NK-92 (cell line): ENCODE data around the gene RPL6.
"Not testable (repeated sequence)": the region's sequence is repeated elsewhere in the genome, so short reads cannot be mapped to it uniquely, and the experiment has no call there.

ENCODE experiments used
- DNase-seq: peaks from one replicate; lab custom pipeline; 2025; ENCODE audit not compliant: unreplicated experiment; lab: John Stamatoyannopoulos, UW

RPL6 gene

GRCh38 chr12:112419297-112420133 is 10.1 kb upstream of the RPL6 start:
- DNase-seq: no peak

DNA sequence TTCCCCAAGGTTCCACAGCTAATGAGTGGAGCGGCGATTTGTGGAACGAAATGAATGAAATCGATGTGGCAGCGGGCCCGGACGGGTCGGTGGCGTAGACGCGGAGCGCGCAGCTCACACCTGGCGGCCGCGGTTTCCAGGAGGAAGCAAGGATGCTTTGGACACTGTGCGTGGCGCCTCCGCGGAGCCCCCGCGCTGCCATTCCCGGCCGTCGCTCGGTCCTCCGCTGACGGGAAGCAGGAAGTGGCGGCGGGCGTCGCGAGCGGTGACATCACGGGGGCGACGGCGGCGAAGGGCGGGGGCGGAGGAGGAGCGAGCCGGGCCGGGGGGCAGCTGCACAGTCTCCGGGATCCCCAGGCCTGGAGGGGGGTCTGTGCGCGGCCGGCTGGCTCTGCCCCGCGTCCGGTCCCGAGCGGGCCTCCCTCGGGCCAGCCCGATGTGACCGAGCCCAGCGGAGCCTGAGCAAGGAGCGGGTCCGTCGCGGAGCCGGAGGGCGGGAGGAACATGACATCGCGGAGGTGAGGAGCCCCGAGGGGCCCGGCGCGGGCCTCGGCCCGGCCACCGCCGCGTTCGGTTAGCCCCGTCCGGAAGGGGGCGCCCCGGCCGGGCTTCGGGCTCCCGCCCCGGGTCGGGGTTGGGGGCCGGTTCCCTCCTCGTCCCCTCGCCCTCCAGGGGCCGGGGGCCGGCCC is 9.3 kb upstream of the RPL6 start, which contains the start of gene PTPN11:
PTPN11 (plus strand) TSS at position 340 of the 689 bp plus-strand sequence; CDS start at position 505, 165 bp downstream.
- peak; percentile 24 for DNase-seq

DNA sequence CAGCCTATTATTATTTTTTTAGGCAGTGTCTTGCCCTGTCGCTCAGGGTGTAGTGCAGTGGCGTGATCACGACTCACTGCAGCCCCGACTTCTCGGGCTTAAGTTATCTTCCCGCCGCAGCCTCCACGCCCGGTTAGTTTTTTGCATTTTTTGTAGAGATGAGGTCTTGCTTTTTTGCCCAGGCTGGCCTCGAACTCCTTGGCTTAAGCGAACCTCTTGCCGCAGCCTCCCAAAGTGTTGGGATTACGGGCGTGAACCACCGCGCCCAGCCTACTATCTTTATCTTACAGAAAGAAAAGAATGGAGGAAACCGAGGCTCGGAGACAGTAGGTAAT is 8.8 kb upstream of the RPL6 start:
- DNase-seq: no peak

GRCh38 chr12:112415457-112415856 is 6.1 kb upstream of the RPL6 start:
- DNase-seq: not testable (repeated sequence)

- DNase-seq: no peak
Observed at GRCh38 chr12:112413855-112414625, 4.6 kb upstream of the RPL6 start.

GRCh38 chr12:112409906-112410244 is 470 bp upstream of the RPL6 start:
- no peak for DNase-seq

- DNase-seq: no peak
Observed at GRCh38 chr12:112408621-112409020, 784 bp downstream of the RPL6 start.

- not testable (repeated sequence) for DNase-seq
Observed at GRCh38 chr12:112407683-112408082, 1.7 kb downstream of the RPL6 start.

DNA sequence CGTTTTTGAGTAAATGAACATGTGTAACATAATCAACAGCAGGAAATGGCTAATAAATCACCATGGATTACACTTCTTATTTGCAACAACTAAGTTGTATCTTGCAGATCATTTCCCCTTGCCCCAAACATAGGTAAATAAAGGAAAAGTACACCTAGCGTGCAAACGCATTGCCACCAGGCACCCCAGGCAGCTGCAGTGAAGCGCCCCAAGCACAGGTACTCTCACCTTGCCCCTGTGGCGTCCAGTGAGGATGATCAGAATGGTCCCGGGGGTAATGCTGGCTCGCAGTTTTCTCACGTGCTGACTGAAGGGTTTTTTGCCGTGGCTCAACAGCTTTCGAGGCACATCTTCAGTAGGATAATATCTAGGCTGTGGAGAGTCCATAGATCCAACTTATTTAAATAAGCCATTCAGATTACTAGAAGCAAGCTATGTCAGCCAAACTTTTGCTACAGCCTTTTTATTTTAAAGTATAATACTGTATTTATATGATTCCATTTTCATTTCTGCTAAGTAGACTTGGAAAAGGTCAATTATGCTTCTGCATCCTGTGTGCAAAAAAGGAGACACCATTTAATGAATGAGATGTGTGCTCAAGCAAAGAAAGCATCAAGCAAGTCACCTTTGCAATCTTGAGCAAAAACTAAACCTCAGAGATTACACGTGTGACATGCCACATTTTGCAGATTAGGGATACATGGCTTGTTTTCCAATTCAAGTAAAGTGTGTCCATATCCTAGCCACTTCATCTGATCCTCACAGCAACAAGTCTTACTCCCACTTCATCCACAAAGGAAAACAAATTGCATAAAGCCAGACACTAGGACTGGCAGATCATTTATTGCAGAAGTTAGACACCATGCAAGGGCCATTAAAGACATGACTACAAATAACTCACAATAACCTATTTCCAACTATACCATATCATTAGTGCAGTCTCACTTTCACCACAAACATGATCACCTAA is 2.6 kb downstream of the RPL6 start:
- DNase-seq: no peak

DNA sequence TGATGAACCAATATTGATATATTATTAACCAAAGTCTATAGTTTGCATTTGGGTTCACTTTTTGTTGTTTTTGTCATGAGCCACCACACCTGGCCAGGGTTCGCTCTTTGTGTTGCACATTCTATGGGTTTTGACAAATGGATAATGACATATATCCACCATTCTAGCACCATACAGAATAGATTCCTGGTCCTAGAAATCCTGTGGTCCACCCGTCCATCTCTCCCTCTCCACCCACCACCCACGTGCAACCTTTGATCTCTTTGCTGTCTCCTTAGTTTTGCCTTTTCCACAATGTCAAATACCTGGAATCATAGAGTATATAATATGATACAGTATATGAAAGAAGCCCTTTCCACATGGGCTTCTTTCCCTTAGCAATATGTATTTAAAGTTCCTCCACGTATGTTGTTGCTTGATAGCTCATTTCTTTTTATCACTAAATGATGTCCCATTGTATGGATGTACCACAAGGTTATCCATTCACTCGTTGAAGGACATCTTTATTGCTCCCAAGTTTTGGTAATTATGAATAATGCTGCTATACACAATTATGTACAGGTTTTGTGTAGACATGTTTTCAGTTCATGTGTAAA is 7.4 kb downstream of the RPL6 start:
- DNase-seq: no peak

DNA sequence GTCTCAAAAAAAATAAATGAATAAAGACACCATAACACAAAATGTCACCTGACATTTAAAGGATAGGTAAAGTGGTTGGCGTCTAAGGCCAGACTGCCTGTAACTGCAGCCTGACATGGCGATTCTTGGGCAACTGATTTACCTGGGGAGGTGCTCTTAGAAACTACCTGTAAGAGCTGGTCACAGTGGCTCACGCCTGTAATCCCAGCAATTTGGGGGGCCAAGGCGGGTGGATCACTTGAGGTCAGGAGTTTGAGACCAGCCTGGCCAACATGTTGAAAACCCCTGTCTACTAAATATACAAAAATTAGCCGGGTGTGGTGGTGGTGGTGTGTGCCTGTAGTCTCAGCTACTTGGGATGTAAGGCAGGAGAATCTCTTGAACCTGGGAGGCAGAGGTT is 8.4 kb downstream of the RPL6 start:
- DNase-seq: no peak

- no peak for DNase-seq
Observed at GRCh38 chr12:112393328-112393727, 16.1 kb downstream of the RPL6 start.

GRCh38 chr12:112389922-112390654 is 19.3 kb downstream of the RPL6 start:
- not testable (repeated sequence) for DNase-seq

DNA sequence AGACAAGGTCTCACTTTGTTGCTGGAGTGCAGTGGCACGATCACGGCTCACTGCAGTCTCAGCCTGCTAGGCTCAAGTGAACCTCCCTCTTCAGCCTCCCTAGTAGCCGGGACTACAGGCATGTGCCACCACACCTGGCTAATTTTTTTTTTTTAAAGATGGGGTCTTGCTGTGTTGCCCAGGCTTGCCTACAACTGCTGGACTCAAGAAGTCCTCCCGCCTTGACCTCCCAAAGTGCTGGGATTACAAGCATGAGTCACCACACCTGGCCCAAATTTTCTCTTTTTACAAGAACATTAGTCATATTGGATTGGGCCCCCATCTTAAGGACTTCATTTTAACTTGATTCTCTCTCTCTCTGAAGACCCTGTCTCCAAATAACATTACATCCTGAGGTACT is 20.2 kb downstream of the RPL6 start:
- DNase-seq: no peak

- no peak for DNase-seq
Observed at GRCh38 chr12:112386726-112387125, 22.7 kb downstream of the RPL6 start.

DNA sequence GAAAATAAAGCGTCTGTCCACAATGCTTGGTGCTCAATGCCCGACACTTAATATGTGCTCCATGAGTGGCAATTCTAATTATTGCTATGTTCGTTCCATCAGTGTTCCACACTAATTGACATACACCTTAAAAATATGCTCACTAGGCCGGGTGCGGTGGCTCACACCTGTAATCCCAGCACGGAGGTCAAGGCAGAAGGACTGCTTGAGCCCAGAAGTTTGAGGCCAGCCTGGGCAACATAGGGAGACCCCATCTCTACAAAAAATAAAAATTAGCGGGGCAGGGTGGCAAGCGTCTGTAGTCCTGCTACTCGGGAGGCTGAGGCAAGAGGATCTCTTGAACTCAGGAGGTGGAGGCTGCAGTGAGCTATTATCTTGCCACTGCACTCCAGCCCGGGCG is 26.5 kb downstream of the RPL6 start:
- DNase-seq: no peak

GRCh38 chr12:112381883-112382796 is 27.3 kb downstream of the RPL6 start, which contains the start of gene HECTD4:
Gene HECTD4 (minus strand): TSS chr12:112382431. CDS start chr12:112382128, 303 bp downstream.
- DNase-seq: peak; percentile 32

DNA sequence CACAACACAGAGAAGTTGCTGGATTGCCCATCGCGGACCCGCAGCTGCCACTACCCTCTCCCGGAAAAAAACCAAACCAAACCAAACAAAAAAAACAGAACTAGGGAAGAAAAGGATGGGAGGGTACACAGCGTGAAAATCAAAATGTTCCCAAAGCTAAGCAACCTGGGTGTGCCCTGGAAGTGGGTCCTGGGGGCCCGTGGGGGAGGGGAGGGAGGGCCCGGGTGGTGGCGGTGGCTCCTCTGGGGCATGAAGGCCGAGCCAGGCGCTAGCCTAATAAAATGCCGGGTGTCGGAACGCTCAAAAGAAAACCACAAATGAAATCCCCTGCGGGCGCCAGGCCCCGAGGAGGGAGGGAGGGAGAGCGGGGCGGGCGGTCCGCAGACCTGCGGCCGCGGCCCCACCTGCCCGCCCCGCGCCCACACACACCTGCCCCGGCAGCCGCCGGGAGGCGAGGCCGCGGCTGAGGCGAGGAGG is 28.0 kb downstream of the RPL6 start:
- DNase-seq: no peak
